Measurements from ENCODE around the gene MYO5B.

GRCh38 chr18:50083708-50084107, 111.2 kb downstream of the MYO5B start:
- no peak for TF ChIP-seq CTCF (IDR thresholded peaks at IDR 0.05)
- TF ChIP-seq POLR2AphosphoS5 (IDR thresholded peaks at IDR 0.05; ENCODE audit: insufficient read depth in 1 of 2, low read depth in 1 of 2): no peak
